Vagina (tissue), 2 donors: ENCODE results near the gene FXR2. TPM values are rescaled to one million over a fixed set of nuclear protein-coding genes. Genes with fewer than 3 reads are reported as not detected.

ENCODE experiments used
- DNase-seq, 2 donors: peaks; one replicate each; pipeline ENCODE4 v3.0.0-alpha.2; 2017; ENCODE audit errors: extremely low spot score in 2 of 2
- H3K27ac ChIP-seq: fragments of 200-600 bp; sonication (generic); one replicate; pipeline ENCODE4 v1.5.1; 2019
- H3K27me3 ChIP-seq: fragments of 200-600 bp; sonication (generic); one replicate; pipeline ENCODE4 v1.5.1; 2019
- H3K36me3 ChIP-seq, 2 donors: fragments of 200-600 bp; sonication (generic); one replicate each; pipeline ENCODE4 v1.5.1; 2017 to 2019
- H3K4me1 ChIP-seq: fragments of 200-600 bp; sonication (generic); one replicate; pipeline ENCODE4 v1.5.1; 2019
- H3K4me3 ChIP-seq, 2 donors: fragments of 200-600 bp; sonication (generic); 1 replicate in 1 of 2; 2 replicates in 1 of 2; pipeline ENCODE4 v1.5.1; 2016 to 2019
- H3K9me3 ChIP-seq: fragments of 200-600 bp; sonication (generic); one replicate; pipeline ENCODE4 v1.5.1; 2019
- POLR2A ChIP-seq, 2 donors: fragments of 450-650 bp; IDR thresholded peaks; one replicate each; pipeline ENCODE4 v1.6.1; 2017; ENCODE audit warnings: antibody characterized with exemption in 2 of 2, mild to moderate bottlenecking in 2 of 2, moderate library complexity in 2 of 2
- POLR2AphosphoS5 ChIP-seq, 2 donors: sonication (generic); formaldehyde crosslinking; IDR thresholded peaks; one replicate each; pipeline ENCODE4 v1.9.0; 2017; ENCODE audit warnings: antibody characterized with exemption in 2 of 2, mild to moderate bottlenecking in 2 of 2, low read depth in 1 of 2; ENCODE audit not compliant: insufficient read depth in 1 of 2
- intact Hi-C: fragments of 100-400 bp; cut with DNase I; formaldehyde crosslinking; loops from one replicate; pipeline ENCODE4 v1.15.1; 2023
- total RNA-seq: library from RNA; depleted of rRNA; stranded (reverse); fragments of >200 nt; gene quantifications from one replicate; pipeline ENCODE4 v1.2.3, GENCODE V29; 2016
- TF ChIP-seq, protein P1 (sequence below), 3 experiments: fragments of 450-650 bp in 2 of 3; fragments of 200-600 bp in 1 of 3; sonication (generic) in 1 of 3; IDR thresholded peaks; one replicate each; pipeline ENCODE4 v1.5.1; 2017 to 2019; ENCODE audit warnings: antibody characterized with exemption in 3 of 3, mild to moderate bottlenecking in 2 of 3, moderate library complexity in 2 of 3

The FXR2 gene
- total RNA-seq, 1 donor from 2014 or later = 36.1 TPM

DNA sequence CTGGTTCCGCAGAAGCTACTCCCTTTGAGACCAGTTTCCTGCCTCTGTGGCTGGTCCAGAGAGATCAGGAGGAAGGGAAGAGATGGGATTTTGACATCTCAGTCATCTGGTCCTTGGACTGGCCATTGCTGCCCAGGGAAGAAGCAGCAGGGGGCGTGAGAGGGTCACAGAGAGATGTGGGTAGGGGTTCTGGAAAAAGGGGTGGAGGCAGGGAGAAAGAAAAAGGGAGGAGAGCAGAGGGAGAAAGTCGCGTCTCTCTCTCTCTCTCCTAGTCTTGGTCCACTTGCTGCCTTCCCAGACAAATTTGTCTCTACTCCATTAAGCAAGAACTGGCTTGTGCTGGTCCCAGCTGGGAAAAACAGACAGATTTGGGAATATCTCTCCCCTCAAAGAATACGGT is 19.7 kb upstream of the FXR2 start:
- DNase-seq = no peak
- intact Hi-C loops = no loop called here
- Histone ChIP-seq H3K4me3 (no peak overlapping the region), H3K36me3 (no peaks in the 10 kb centered on the region), H3K27ac (no peak overlapping the region), H3K27me3 (no peaks in the 10 kb centered on the region), H3K9me3 (no peaks in the 10 kb centered on the region), H3K4me1 (no peaks in the 10 kb centered on the region)
- TF ChIP-seq POLR2AphosphoS5 (IDR thresholded peaks at IDR 0.05; ENCODE audit: insufficient read depth in 1 of 2, low read depth in 1 of 2) (no peak), POLR2A (IDR thresholded peaks at IDR 0.05) (no peak)
- TF ChIP-seq, protein P1, sequence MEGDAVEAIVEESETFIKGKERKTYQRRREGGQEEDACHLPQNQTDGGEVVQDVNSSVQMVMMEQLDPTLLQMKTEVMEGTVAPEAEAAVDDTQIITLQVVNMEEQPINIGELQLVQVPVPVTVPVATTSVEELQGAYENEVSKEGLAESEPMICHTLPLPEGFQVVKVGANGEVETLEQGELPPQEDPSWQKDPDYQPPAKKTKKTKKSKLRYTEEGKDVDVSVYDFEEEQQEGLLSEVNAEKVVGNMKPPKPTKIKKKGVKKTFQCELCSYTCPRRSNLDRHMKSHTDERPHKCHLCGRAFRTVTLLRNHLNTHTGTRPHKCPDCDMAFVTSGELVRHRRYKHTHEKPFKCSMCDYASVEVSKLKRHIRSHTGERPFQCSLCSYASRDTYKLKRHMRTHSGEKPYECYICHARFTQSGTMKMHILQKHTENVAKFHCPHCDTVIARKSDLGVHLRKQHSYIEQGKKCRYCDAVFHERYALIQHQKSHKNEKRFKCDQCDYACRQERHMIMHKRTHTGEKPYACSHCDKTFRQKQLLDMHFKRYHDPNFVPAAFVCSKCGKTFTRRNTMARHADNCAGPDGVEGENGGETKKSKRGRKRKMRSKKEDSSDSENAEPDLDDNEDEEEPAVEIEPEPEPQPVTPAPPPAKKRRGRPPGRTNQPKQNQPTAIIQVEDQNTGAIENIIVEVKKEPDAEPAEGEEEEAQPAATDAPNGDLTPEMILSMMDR (IDR thresholded peaks at IDR 0.05) = peak in 1 of 3 experiments; percentile 21

DNA sequence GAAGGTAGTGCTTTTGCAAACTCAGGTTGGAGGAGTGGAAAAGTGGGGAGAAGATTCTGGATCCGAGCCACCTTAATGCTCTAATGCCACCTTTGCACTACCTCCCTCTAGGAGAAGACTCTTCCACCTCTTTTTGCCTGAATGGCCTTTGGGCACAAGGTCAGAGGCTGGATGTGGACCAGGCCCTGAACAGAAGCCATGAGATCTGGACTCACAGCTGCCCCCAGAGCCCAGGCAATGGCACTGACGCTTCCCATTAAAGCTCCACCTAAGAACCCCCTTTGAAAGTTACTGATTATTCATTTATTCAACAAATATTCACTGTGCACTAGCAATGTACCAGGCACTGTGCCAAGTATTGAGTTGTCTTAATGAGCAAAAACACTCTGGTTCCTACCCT is 18.4 kb upstream of the FXR2 start:
- Histone ChIP-seq H3K4me3 (no peak overlapping the region), H3K9me3 (no peaks in the 10 kb centered on the region), H3K4me1 (no peaks in the 10 kb centered on the region), H3K27me3 (no peaks in the 10 kb centered on the region), H3K27ac (no peak overlapping the region), H3K36me3 (no peaks in the 10 kb centered on the region)
- no peak for TF ChIP-seq POLR2A (IDR thresholded peaks at IDR 0.05)
- TF ChIP-seq, protein P1 (IDR thresholded peaks at IDR 0.05) = no peak
- TF ChIP-seq POLR2AphosphoS5 (IDR thresholded peaks at IDR 0.05; ENCODE audit: insufficient read depth in 1 of 2, low read depth in 1 of 2) = no peak
- intact Hi-C loops = no loop called here
- no peak for DNase-seq

DNA sequence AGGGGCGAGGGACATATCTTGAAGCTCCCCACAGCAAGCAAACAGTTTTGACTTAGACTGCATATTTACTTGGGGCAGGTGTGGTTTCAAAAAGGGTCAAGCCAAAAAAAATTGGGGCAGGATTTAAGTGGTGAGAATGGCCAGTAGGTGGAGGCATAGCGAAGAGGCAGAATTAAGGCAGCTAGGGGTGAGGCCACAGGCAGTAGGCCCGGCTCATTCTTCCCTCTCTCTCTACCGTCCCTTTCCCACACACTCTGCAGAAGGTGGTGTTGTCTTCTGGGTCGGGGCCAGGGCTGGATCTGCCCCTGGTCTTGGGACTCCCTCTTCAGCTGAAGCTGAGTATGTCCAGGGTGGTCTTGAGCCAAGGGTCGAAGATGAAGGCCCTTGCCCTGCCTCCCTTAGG is 17.8 kb upstream of the FXR2 start:
- H3K4me1 ChIP-seq = no peaks in the 10 kb centered on the region
- no peak overlapping the region for H3K27ac ChIP-seq
- H3K27me3 ChIP-seq = no peaks in the 10 kb centered on the region
- no peak overlapping the region for H3K4me3 ChIP-seq
- no peaks in the 10 kb centered on the region for H3K36me3 ChIP-seq
- DNase-seq = no peak
- intact Hi-C loops = no loop called here
- TF ChIP-seq, protein P1 (IDR thresholded peaks at IDR 0.05) = peak in 1 of 3 experiments; percentile 34
- TF ChIP-seq POLR2AphosphoS5 (IDR thresholded peaks at IDR 0.05; ENCODE audit: insufficient read depth in 1 of 2, low read depth in 1 of 2) = no peak
- no peaks in the 10 kb centered on the region for H3K9me3 ChIP-seq

DNA sequence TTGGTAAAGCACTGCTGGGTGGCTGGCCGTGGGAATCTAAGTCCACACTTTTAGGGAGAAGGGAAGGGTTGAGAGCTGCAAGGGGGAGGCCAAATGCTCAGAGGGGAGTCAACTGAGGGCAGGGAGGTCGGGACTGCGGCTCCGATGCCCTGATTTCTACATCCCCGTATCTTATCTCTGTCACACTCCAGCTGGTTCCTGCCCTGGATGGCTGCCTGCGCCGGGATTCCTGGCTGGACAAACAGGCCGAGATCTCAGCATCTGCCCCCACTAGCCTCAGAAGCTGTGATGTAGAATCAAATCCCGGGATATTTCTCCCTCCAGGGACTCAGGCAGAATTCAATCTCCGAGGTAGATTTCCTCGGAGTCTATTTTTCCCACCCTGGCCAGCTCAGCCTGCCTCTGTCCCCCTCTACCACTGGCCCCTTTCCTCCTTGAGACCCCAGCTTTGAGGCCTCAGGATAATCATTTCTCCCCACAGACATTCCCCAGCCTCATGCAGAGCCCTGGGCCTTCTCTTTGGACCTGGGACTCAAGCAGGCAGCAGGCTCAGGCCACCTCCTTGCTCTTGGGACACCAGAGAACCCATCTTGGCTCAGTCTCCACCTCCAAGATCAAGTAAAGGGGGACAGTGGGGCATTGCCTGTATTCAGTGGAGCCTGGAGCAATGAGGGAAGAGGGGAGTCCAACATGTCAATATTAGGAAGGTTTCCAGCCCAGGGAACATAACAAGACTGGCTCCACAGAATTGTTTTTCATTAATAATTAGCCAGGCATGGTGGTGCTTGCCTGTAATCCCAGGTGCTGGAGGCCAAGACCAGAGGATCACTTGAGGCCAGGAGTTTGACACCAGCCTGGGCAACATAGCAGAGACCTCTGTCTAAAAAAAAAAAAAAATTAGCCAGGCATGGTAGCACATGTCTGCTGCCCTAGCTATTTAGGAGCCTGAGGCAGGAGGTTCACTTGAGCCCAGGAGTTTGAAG is 17.0 kb upstream of the FXR2 start:
- DNase-seq = no peak
- H3K9me3 ChIP-seq = no peaks in the 10 kb centered on the region
- no peaks in the 10 kb centered on the region for H3K36me3 ChIP-seq
- H3K4me3 ChIP-seq = no peak overlapping the region
- peaks cover 5% of the 10 kb centered on the region for H3K4me1 ChIP-seq
- no peaks in the 10 kb centered on the region for H3K27me3 ChIP-seq
- TF ChIP-seq, protein P1 (IDR thresholded peaks at IDR 0.05) = no peak
- TF ChIP-seq POLR2AphosphoS5 (IDR thresholded peaks at IDR 0.05; ENCODE audit: insufficient read depth in 1 of 2, low read depth in 1 of 2) (no peak), POLR2A (IDR thresholded peaks at IDR 0.05) (no peak)
- no peak overlapping the region for H3K27ac ChIP-seq
- intact Hi-C loops = no loop called here
